Measurements from ENCODE around the gene KCNC2.

The KCNC2 gene

GRCh38 chr12:75120311-75120711 lies 89.3 kb downstream of the KCNC2 start:
- in situ Hi-C loops (cut with MboI; ENCODE audit: low pct_unique_long_range_greater_than_20kb, low sequenced_read_pairs, unreplicated experiment) = no loop called here

GRCh38 chr12:75116646-75117198 lies 92.9 kb downstream of the KCNC2 start:
- in situ Hi-C loops (cut with MboI; ENCODE audit: low pct_unique_long_range_greater_than_20kb, low sequenced_read_pairs, unreplicated experiment) = no loop called here
- no peak for DNase-seq (ENCODE audit: low spot score)
- no peak for TF ChIP-seq CTCF (IDR thresholded peaks at IDR 0.05; ENCODE audit: extremely low read depth, insufficient read depth, missing control alignments)

More at GRCh38 chr12:75120311-75120711, 89.3 kb downstream of the KCNC2 start:
- no peak for TF ChIP-seq CTCF (IDR thresholded peaks at IDR 0.05; ENCODE audit: extremely low read depth, insufficient read depth, missing control alignments)
- DNase-seq (ENCODE audit: low spot score) = no peak

- TF ChIP-seq CTCF (IDR thresholded peaks at IDR 0.05; ENCODE audit: extremely low read depth, insufficient read depth, missing control alignments) = no peak
- in situ Hi-C loops (cut with MboI; ENCODE audit: low pct_unique_long_range_greater_than_20kb, low sequenced_read_pairs, unreplicated experiment) = no loop called here
- DNase-seq (ENCODE audit: low spot score) = no peak
Measured at GRCh38 chr12:75115748-75116147, 93.9 kb downstream of the KCNC2 start.

GRCh38 chr12:75103822-75104221 lies 105.8 kb downstream of the KCNC2 start:
- TF ChIP-seq CTCF (IDR thresholded peaks at IDR 0.05; ENCODE audit: extremely low read depth, insufficient read depth, missing control alignments) = no peak
- in situ Hi-C loops (cut with MboI; ENCODE audit: low pct_unique_long_range_greater_than_20kb, low sequenced_read_pairs, unreplicated experiment) = no loop called here
- no peak for DNase-seq (ENCODE audit: low spot score)

- in situ Hi-C loops (cut with MboI; ENCODE audit: low pct_unique_long_range_greater_than_20kb, low sequenced_read_pairs, unreplicated experiment) = no loop called here
- no peak for TF ChIP-seq CTCF (IDR thresholded peaks at IDR 0.05; ENCODE audit: extremely low read depth, insufficient read depth, missing control alignments)
- no peak for DNase-seq (ENCODE audit: low spot score)
Measured at GRCh38 chr12:75101781-75102180, 107.9 kb downstream of the KCNC2 start.

GRCh38 chr12:75099210-75099609 lies 110.4 kb downstream of the KCNC2 start:
- in situ Hi-C loops (cut with MboI; ENCODE audit: low pct_unique_long_range_greater_than_20kb, low sequenced_read_pairs, unreplicated experiment) = no loop called here
- DNase-seq (ENCODE audit: low spot score) = no peak
- no peak for TF ChIP-seq CTCF (IDR thresholded peaks at IDR 0.05; ENCODE audit: extremely low read depth, insufficient read depth, missing control alignments)

- no peak for DNase-seq (ENCODE audit: low spot score)
- in situ Hi-C loops (cut with MboI; ENCODE audit: low pct_unique_long_range_greater_than_20kb, low sequenced_read_pairs, unreplicated experiment) = no loop called here
- no peak for TF ChIP-seq CTCF (IDR thresholded peaks at IDR 0.05; ENCODE audit: extremely low read depth, insufficient read depth, missing control alignments)
Measured at GRCh38 chr12:75097003-75097402, 112.6 kb downstream of the KCNC2 start.

Measured in GM13977 (cell line).